Measurements from ENCODE around the gene OR1F1. TPM values are rescaled to one million over a fixed set of nuclear protein-coding genes. Genes with fewer than 3 reads are reported as not detected.

The OR1F1 gene
- total and polyA plus RNA-seq, 2 of the 8 experiments (the other 6 are each of a cell fraction or from before 2014, with no cell fraction given) = 0.52 to 1.2 TPM

DNA sequence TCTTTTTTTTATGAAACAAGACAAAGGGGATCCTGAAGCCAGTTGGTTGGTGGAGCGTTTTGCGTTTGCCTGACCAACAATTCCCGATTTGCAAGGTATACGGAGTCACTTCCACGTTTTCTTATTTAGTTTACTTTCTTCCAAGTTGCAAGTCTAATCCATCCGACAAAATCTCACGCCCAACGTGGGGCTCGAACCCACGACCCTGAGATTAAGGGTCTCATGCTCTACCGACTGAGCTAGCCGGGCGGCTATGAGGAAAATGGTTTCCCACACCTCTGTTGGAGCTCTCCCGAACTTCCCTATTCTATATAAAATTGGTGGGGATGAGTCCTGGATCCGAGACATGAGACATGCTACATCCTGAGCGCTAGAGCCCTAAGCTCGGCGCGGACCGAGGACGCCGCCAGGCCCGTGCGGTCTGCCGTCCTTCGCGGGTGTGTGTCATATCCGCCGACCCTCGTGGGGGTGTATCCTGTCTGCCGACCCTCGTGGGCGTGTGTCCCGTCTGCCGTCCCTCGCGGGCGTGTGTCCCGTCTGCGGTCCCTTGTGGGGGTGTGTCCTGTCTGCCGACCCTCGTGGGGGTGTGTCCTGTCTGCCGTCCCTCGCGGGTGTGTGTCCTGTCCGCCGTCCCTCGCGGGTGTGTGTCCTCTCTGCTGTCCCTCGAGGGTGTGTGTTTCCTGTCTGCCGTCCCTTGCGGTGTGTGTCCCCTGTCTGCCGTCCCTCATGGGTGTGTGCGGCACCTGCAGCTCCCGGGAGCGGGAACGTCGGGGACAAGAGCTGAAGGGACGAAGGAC is 30.6 kb upstream of the OR1F1 start (continued):
- TF ChIP-seq, protein P1, sequence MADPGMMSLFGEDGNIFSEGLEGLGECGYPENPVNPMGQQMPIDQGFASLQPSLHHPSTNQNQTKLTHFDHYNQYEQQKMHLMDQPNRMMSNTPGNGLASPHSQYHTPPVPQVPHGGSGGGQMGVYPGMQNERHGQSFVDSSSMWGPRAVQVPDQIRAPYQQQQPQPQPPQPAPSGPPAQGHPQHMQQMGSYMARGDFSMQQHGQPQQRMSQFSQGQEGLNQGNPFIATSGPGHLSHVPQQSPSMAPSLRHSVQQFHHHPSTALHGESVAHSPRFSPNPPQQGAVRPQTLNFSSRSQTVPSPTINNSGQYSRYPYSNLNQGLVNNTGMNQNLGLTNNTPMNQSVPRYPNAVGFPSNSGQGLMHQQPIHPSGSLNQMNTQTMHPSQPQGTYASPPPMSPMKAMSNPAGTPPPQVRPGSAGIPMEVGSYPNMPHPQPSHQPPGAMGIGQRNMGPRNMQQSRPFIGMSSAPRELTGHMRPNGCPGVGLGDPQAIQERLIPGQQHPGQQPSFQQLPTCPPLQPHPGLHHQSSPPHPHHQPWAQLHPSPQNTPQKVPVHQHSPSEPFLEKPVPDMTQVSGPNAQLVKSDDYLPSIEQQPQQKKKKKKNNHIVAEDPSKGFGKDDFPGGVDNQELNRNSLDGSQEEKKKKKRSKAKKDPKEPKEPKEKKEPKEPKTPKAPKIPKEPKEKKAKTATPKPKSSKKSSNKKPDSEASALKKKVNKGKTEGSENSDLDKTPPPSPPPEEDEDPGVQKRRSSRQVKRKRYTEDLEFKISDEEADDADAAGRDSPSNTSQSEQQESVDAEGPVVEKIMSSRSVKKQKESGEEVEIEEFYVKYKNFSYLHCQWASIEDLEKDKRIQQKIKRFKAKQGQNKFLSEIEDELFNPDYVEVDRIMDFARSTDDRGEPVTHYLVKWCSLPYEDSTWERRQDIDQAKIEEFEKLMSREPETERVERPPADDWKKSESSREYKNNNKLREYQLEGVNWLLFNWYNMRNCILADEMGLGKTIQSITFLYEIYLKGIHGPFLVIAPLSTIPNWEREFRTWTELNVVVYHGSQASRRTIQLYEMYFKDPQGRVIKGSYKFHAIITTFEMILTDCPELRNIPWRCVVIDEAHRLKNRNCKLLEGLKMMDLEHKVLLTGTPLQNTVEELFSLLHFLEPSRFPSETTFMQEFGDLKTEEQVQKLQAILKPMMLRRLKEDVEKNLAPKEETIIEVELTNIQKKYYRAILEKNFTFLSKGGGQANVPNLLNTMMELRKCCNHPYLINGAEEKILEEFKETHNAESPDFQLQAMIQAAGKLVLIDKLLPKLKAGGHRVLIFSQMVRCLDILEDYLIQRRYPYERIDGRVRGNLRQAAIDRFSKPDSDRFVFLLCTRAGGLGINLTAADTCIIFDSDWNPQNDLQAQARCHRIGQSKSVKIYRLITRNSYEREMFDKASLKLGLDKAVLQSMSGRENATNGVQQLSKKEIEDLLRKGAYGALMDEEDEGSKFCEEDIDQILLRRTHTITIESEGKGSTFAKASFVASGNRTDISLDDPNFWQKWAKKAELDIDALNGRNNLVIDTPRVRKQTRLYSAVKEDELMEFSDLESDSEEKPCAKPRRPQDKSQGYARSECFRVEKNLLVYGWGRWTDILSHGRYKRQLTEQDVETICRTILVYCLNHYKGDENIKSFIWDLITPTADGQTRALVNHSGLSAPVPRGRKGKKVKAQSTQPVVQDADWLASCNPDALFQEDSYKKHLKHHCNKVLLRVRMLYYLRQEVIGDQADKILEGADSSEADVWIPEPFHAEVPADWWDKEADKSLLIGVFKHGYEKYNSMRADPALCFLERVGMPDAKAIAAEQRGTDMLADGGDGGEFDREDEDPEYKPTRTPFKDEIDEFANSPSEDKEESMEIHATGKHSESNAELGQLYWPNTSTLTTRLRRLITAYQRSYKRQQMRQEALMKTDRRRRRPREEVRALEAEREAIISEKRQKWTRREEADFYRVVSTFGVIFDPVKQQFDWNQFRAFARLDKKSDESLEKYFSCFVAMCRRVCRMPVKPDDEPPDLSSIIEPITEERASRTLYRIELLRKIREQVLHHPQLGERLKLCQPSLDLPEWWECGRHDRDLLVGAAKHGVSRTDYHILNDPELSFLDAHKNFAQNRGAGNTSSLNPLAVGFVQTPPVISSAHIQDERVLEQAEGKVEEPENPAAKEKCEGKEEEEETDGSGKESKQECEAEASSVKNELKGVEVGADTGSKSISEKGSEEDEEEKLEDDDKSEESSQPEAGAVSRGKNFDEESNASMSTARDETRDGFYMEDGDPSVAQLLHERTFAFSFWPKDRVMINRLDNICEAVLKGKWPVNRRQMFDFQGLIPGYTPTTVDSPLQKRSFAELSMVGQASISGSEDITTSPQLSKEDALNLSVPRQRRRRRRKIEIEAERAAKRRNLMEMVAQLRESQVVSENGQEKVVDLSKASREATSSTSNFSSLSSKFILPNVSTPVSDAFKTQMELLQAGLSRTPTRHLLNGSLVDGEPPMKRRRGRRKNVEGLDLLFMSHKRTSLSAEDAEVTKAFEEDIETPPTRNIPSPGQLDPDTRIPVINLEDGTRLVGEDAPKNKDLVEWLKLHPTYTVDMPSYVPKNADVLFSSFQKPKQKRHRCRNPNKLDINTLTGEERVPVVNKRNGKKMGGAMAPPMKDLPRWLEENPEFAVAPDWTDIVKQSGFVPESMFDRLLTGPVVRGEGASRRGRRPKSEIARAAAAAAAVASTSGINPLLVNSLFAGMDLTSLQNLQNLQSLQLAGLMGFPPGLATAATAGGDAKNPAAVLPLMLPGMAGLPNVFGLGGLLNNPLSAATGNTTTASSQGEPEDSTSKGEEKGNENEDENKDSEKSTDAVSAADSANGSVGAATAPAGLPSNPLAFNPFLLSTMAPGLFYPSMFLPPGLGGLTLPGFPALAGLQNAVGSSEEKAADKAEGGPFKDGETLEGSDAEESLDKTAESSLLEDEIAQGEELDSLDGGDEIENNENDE (IDR thresholded peaks at IDR 0.05; ENCODE audit: insufficient replicate concordance, low read length) = no peak
- TF ChIP-seq TCF12 (IDR thresholded peaks at IDR 0.05; ENCODE audit: low read depth, low read length) = no peak
- TF ChIP-seq, protein P2, sequence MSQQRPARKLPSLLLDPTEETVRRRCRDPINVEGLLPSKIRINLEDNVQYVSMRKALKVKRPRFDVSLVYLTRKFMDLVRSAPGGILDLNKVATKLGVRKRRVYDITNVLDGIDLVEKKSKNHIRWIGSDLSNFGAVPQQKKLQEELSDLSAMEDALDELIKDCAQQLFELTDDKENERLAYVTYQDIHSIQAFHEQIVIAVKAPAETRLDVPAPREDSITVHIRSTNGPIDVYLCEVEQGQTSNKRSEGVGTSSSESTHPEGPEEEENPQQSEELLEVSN (IDR thresholded peaks at IDR 0.05) = peak; percentile 38
- no peak for TF ChIP-seq ZNF274 (IDR thresholded peaks at IDR 0.05; ENCODE audit: borderline replicate concordance, extremely low read depth, low read length)
- TF ChIP-seq SIX5 (IDR thresholded peaks at IDR 0.05; ENCODE audit: low read depth, low read length) = no peak
- TF ChIP-seq JUND (IDR thresholded peaks at IDR 0.05; ENCODE audit: low read length) = no peak
- peak; percentile 47 for TF ChIP-seq SUZ12 (IDR thresholded peaks at IDR 0.05; ENCODE audit: low read length)
- no peak for TF ChIP-seq EGR1 (IDR thresholded peaks at IDR 0.05; ENCODE audit: borderline replicate concordance, low read depth, low read length)
- no peak for TF ChIP-seq POU5F1 (IDR thresholded peaks at IDR 0.05; ENCODE audit: low read depth, low read length)
- TF ChIP-seq EZH2 (IDR thresholded peaks at IDR 0.05; ENCODE audit: low read depth, low read length, severe bottlenecking) = no peak
